HCT116 (cell line): ENCODE data around the gene NPNT. TPM values are rescaled to one million over a fixed set of nuclear protein-coding genes. Genes with fewer than 3 reads are reported as not detected.

ENCODE experiments used
- ATAC-seq: fragments of 200-7000 bp; cut with Tn5 transposase; 2 replicates; pipeline ENCODE4 v1.9.1; 2020; ENCODE audit warnings: mild to moderate bottlenecking, moderate library complexity
- BruUV-seq: library from RNA; stranded (reverse); fragments of 400-500 nt; replicated peaks from 2 replicates; lab custom pipeline; 2021; lab: Mats Ljungman, UMichigan
- CTCF ChIA-PET: fragments of 300-600 bp; sonication (Branson Sonifier 250); formaldehyde crosslinking; loops from one replicate; lab custom pipeline; 2021; ENCODE audit warnings: antibody characterized with exemption; lab: Charles Lee
- POLR2A ChIA-PET: fragments of 300-600, 350-600 bp; sonication (Branson Sonifier 250); formaldehyde crosslinking; loops from one replicate; lab custom pipeline; 2021; ENCODE audit warnings: antibody characterized with exemption; lab: Charles Lee
- RAD21 ChIA-PET, 2 experiments: fragments of 300-600 bp; sonication (Branson Sonifier 250); formaldehyde crosslinking; loops; one replicate each; lab custom pipeline; 2023; ENCODE audit warnings: low total read pairs in 2 of 2; ENCODE audit not compliant: uncharacterized antibody in 2 of 2, unreplicated experiment in 2 of 2, low non-redundant PET in 1 of 2; lab: Charles Lee
- DNase-seq: peaks from one replicate; pipeline ENCODE4 v3.0.0-alpha.2; 2010; ENCODE audit warnings: low read depth, low spot score
- H2AFZ ChIP-seq: fragments of 200-600 bp; shearing (Covaris generic), sonication (generic); 2 replicates; pipeline ENCODE4 v1.6.1; 2017; ENCODE audit warnings: low read depth, mixed run types, mixed read lengths, antibody characterized with exemption, low read length; ENCODE audit not compliant: poor library complexity, severe bottlenecking
- H3K27ac ChIP-seq: 2 replicates; pipeline ENCODE4 v1.5.1; 2012; ENCODE audit warnings: low read depth, low read length
- H3K27me3 ChIP-seq: fragments of 200-600 bp; sonication (generic); 2 replicates; pipeline ENCODE4 v1.6.1; 2016; ENCODE audit warnings: mixed run types, low read length, mixed read lengths; ENCODE audit not compliant: insufficient read depth
- H3K36me3 ChIP-seq, 2 experiments: fragments of 200-500 bp in 1 of 2; fragments of 200-600 bp in 1 of 2; sonication (Bioruptor generic) in 1 of 2; sonication (generic) in 1 of 2; 2 replicates each; pipeline versions ENCODE4 v1.5.1 to v1.6.1; 2014 to 2016; ENCODE audit warnings: low read length in 2 of 2, inconsistent platforms in 1 of 2, mixed read lengths in 1 of 2, mixed run types in 1 of 2; ENCODE audit not compliant: insufficient read depth in 2 of 2, control insufficient read depth in 1 of 2
- H3K4me1 ChIP-seq, 2 experiments: fragments of 200-600 bp in 1 of 2; sonication (generic) in 1 of 2; 2 replicates each; pipeline versions ENCODE4 v1.5.1 to v1.6.1; 2012 to 2017; ENCODE audit warnings: low read length in 2 of 2, inconsistent platforms in 1 of 2, mild to moderate bottlenecking in 1 of 2, mixed read lengths in 1 of 2, mixed run types in 1 of 2, moderate library complexity in 1 of 2; ENCODE audit not compliant: insufficient read depth in 2 of 2, control insufficient read depth in 1 of 2
- H3K4me2 ChIP-seq: fragments of 200-600 bp; sonication (generic); 2 replicates; pipeline ENCODE4 v1.6.1; 2017; ENCODE audit warnings: mixed run types, low read length, mixed read lengths
- H3K4me3 ChIP-seq, 2 experiments: fragments of 200-600 bp in 1 of 2; sonication (generic) in 1 of 2; replicated peaks in 1 of 2; 2 replicates each; pipeline ENCODE4 v1.5.1; 2011 to 2016; ENCODE audit warnings: low read length in 2 of 2, control low read depth in 1 of 2, low read depth in 1 of 2, mild to moderate bottlenecking in 1 of 2, mixed read lengths in 1 of 2, mixed run types in 1 of 2
- H3K79me2 ChIP-seq: fragments of 200-600 bp; sonication (generic); 2 replicates; pipeline ENCODE4 v1.6.1; 2017; ENCODE audit warnings: mild to moderate bottlenecking, mixed run types, low read length, moderate library complexity, mixed read lengths; ENCODE audit not compliant: insufficient read depth
- H3K9ac ChIP-seq: fragments of 200-600 bp; sonication (generic); 2 replicates; pipeline ENCODE4 v1.6.1; 2016; ENCODE audit warnings: low read length, mixed read lengths
- H3K9me2 ChIP-seq: fragments of 200-600 bp; sonication (generic), shearing (Covaris generic); 2 replicates; pipeline ENCODE4 v1.6.1; 2017; ENCODE audit warnings: mixed run types, mild to moderate bottlenecking, moderate library complexity; ENCODE audit not compliant: insufficient read depth
- H3K9me3 ChIP-seq, 2 experiments: fragments of 200-500 bp in 1 of 2; fragments of 200-600 bp in 1 of 2; sonication (Bioruptor generic) in 1 of 2; sonication (generic) in 1 of 2; 2 replicates each; pipeline ENCODE4 v1.6.1; 2014 to 2017; ENCODE audit warnings: low read length in 2 of 2, mixed read lengths in 2 of 2, inconsistent platforms in 1 of 2, low read depth in 1 of 2, mild to moderate bottlenecking in 1 of 2, mixed run types in 1 of 2, moderate library complexity in 1 of 2; ENCODE audit not compliant: control insufficient read depth in 1 of 2, insufficient read depth in 1 of 2
- H4K20me1 ChIP-seq: fragments of 200-600 bp; sonication (generic), shearing (Covaris generic); 2 replicates; pipeline ENCODE4 v1.6.1; 2017; ENCODE audit warnings: mixed run types, mild to moderate bottlenecking, moderate library complexity; ENCODE audit not compliant: insufficient read depth
- ATF3 ChIP-seq: IDR thresholded peaks from 2 replicates; pipeline ENCODE4 v1.6.1; 2012
- CBX3 ChIP-seq: IDR thresholded peaks from 2 replicates; pipeline ENCODE4 v1.6.1; 2012; ENCODE audit warnings: low read depth
- CEBPB ChIP-seq: IDR thresholded peaks from 2 replicates; pipeline ENCODE4 v1.6.1; 2012; ENCODE audit warnings: low read depth
- CTCF ChIP-seq, 3 experiments: fragments of 200-600 bp in 1 of 3; sonication (generic) in 1 of 3; IDR thresholded peaks in 2 of 3; conservative IDR thresholded peaks in 1 of 3; 2 replicates each; pipeline ENCODE4 v1.5.1; 2012 to 2017; ENCODE audit warnings: low read depth in 2 of 3, low read length in 2 of 3, antibody characterized with exemption in 1 of 3, borderline replicate concordance in 1 of 3, control low read depth in 1 of 3, mild to moderate bottlenecking in 1 of 3, mixed read lengths in 1 of 3, mixed run types in 1 of 3, moderate library complexity in 1 of 3; ENCODE audit not compliant: insufficient read depth in 1 of 3
- EGR1 ChIP-seq: IDR thresholded peaks from 2 replicates; pipeline ENCODE4 v1.6.1; 2012; ENCODE audit warnings: low read depth
- ELF1 ChIP-seq: IDR thresholded peaks from 2 replicates; pipeline ENCODE4 v1.6.1; 2012; ENCODE audit warnings: low read depth, borderline replicate concordance
- EZH2 ChIP-seq: fragments of 200-600 bp; sonication (generic); IDR thresholded peaks from 2 replicates; pipeline ENCODE4 v1.6.1; 2017; ENCODE audit warnings: antibody characterized with exemption, mixed run types
- MAX ChIP-seq: IDR thresholded peaks from 2 replicates; pipeline ENCODE4 v1.6.1; 2012
- POLR2A ChIP-seq: IDR thresholded peaks from 2 replicates; pipeline ENCODE4 v1.7.0; 2011; ENCODE audit warnings: borderline replicate concordance; ENCODE audit not compliant: insufficient read depth, insufficient read length; ENCODE audit errors: extremely low read depth
- SIN3A ChIP-seq: IDR thresholded peaks from 2 replicates; pipeline ENCODE4 v1.6.1; 2012; ENCODE audit warnings: low read depth
- SRF ChIP-seq: IDR thresholded peaks from 2 replicates; pipeline ENCODE4 v1.6.1; 2012; ENCODE audit warnings: low read depth
- TCF7L2 ChIP-seq: IDR thresholded peaks from 2 replicates; pipeline ENCODE4 v1.7.0; 2011; ENCODE audit warnings: borderline replicate concordance, inconsistent platforms; ENCODE audit not compliant: insufficient read depth, insufficient read length; ENCODE audit errors: extremely low read depth
- ZBTB33 ChIP-seq: IDR thresholded peaks from 2 replicates; pipeline ENCODE4 v1.6.1; 2011; ENCODE audit warnings: mild to moderate bottlenecking, low read length, moderate library complexity; ENCODE audit not compliant: insufficient replicate concordance; ENCODE audit errors: extremely low read depth
- ZFX ChIP-seq: fragments of 450-650 bp; IDR thresholded peaks from 2 replicates; pipeline ENCODE4 v1.6.1; 2017
- ZNF274 ChIP-seq: fragments of 200-500 bp; sonication (Bioruptor generic); IDR thresholded peaks from 2 replicates; pipeline ENCODE4 v1.6.1; 2014; ENCODE audit warnings: mild to moderate bottlenecking, low read depth, low read length, inconsistent platforms
- intact Hi-C: fragments of 100-400 bp; cut with micrococcal nuclease; formaldehyde crosslinking; loops from 2 replicates; pipeline ENCODE4 v1.10.0; 2022
- total RNA-seq: library from RNA; stranded (reverse); gene quantifications from one replicate; pipeline ENCODE4 v1.2.1, GENCODE V29; 2021; ENCODE audit not compliant: unreplicated experiment

The NPNT gene
- total RNA-seq, 1 experiment from 2014 or later = 15.8 TPM

GRCh38 chr4:105902550-105903262 is 7.4 kb downstream of the NPNT start:
- no peak overlapping the region for H2AFZ ChIP-seq
- H3K36me3 ChIP-seq = no peaks in the 10 kb centered on the region
- no peaks in the 10 kb centered on the region for H3K9me3 ChIP-seq
- H3K4me1 ChIP-seq = no peaks in the 10 kb centered on the region
- no peak overlapping the region for H3K4me3 ChIP-seq
- TF ChIP-seq SRF = no peak
- RAD21 ChIA-PET = no interaction called here
- no peak overlapping the region for H3K4me2 ChIP-seq
- ATAC-seq = no peak
- H4K20me1 ChIP-seq = no peaks in the 10 kb centered on the region
- H3K9ac ChIP-seq = no peak overlapping the region
- H3K79me2 ChIP-seq = no peaks in the 10 kb centered on the region
- intact Hi-C loops = no loop called here
- H3K9me2 ChIP-seq = no peaks in the 10 kb centered on the region
- POLR2A ChIA-PET = no interaction called here
- no peak overlapping the region for H3K27ac ChIP-seq
- BruUV-seq = no TSS peak
- no peaks in the 10 kb centered on the region for H3K27me3 ChIP-seq
- CTCF ChIA-PET = no interaction called here
- no peak for DNase-seq

GRCh38 chr4:105909787-105910281 is 14.6 kb downstream of the NPNT start:
- Histone ChIP-seq H4K20me1 (no peaks in the 10 kb centered on the region), H2AFZ (peak overlapping the region; percentile 88), H3K27ac (peak overlapping the region; percentile 70; the same call in 1 of the 2 replicates), H3K4me3 (peak overlapping the region in 1 of 2 experiments; percentile 18; a peak in 1 of 4 replicates), H3K9ac (peak overlapping the region; percentile 30), H3K4me2 (peak overlapping the region; percentile 56), H3K36me3 (no peaks in the 10 kb centered on the region), H3K9me3 (no peaks in the 10 kb centered on the region), H3K79me2 (no peaks in the 10 kb centered on the region), H3K27me3 (no peaks in the 10 kb centered on the region), H3K4me1 (peaks cover 9 to 24% of the 10 kb centered on the region in 2 experiments; a peak in 3 of 4 replicates), H3K9me2 (no peaks in the 10 kb centered on the region)
- BruUV-seq = no TSS peak
- intact Hi-C loops = no loop called here
- ChIA-PET POLR2A (no interaction called here), CTCF (no interaction called here), RAD21 (no interaction called here)
- peak; percentile 60 for DNase-seq
- peak; percentile 95 for ATAC-seq
- TF ChIP-seq EZH2 (no peak), TCF7L2 (no peak), ZFX (no peak), POLR2A (no peak), CEBPB (peak; percentile 51), MAX (peak; percentile 81), EGR1 (no peak), CTCF (IDR thresholded peaks at IDR 0.05 in 2 of 3, conservative IDR thresholded peaks at IDR 0.05 in 1 of 3; ENCODE audit: borderline replicate concordance in 1 of 3, insufficient read depth in 1 of 3, low read depth in 2 of 3, low read length in 2 of 3) (no peak), ELF1 (no peak), SIN3A (peak; percentile 50; the same call in 1 of the 2 replicates), CBX3 (peak; percentile 51; the same call in 1 of the 2 replicates), ATF3 (0 out of 2 replicates have a peak, but pooled peaks have one; percentile 10), ZNF274 (no peak), ZBTB33 (no peak)
